Thymus (tissue), 11 donors: Measurements from ENCODE around the gene OTOGL. TPM values are rescaled to one million over a fixed set of nuclear protein-coding genes. Genes with fewer than 3 reads are reported as not detected.
A peak's percentile ranks its signal among the peaks of the same experiment; 100 is the strongest.

ENCODE experiments used
- DNase-seq, 9 donors: peaks; one replicate each; pipeline ENCODE4 v3.0.0-alpha.2; 2013; ENCODE audit warnings: low spot score in 9 of 9, low read depth in 6 of 9, missing footprints in 1 of 9
- H3K27ac ChIP-seq, 2 donors: one replicate each; pipeline ENCODE4 v1.5.1; 2013; ENCODE audit warnings: control low read depth in 1 of 2, low read depth in 1 of 2, low read length in 1 of 2, mild to moderate bottlenecking in 1 of 2, moderate library complexity in 1 of 2
- H3K27me3 ChIP-seq, 2 donors: one replicate each; pipeline ENCODE4 v1.5.1; 2013; ENCODE audit warnings: low read length in 1 of 2; ENCODE audit not compliant: control insufficient read depth in 2 of 2, insufficient read depth in 1 of 2
- H3K36me3 ChIP-seq, 2 donors: one replicate each; pipeline ENCODE4 v1.5.1; 2013; ENCODE audit warnings: low read length in 1 of 2, mild to moderate bottlenecking in 1 of 2, moderate library complexity in 1 of 2; ENCODE audit not compliant: control insufficient read depth in 2 of 2, insufficient read depth in 2 of 2
- H3K4me1 ChIP-seq, 2 donors: one replicate each; pipeline ENCODE4 v1.5.1; 2013; ENCODE audit warnings: low read length in 2 of 2; ENCODE audit not compliant: control insufficient read depth in 2 of 2, insufficient read depth in 2 of 2
- H3K4me3 ChIP-seq, 2 donors: one replicate each; pipeline ENCODE4 v1.5.1; 2013; ENCODE audit warnings: low read length in 2 of 2, control low read depth in 1 of 2, mild to moderate bottlenecking in 1 of 2
- H3K9me3 ChIP-seq, 2 donors: one replicate each; pipeline ENCODE4 v1.5.1; 2013; ENCODE audit warnings: low read length in 1 of 2, mild to moderate bottlenecking in 1 of 2; ENCODE audit not compliant: control insufficient read depth in 2 of 2, insufficient read depth in 1 of 2
- WGBS: extraction: QIAGEN DNeasy Blood & Tissue Kit; methylation state at CpG from one replicate; pipeline ENCODE4 v1.1.7; 2013; 5-methylcytosine and 5-hydroxymethylcytosine counted together
- polyA plus RNA-seq: library from polyadenylated mRNA; stranded (reverse); fragments of 200-250 nt; gene quantifications from one replicate; pipeline ENCODE4 v1.2.3, GENCODE V29; 2013
- total RNA-seq: library from RNA; stranded (reverse); fragments of 120-200 nt; gene quantifications from one replicate; pipeline ENCODE4 v1.2.4, GENCODE V29; 2013
- donor health status: healthy.

The OTOGL gene
- total and polyA plus RNA-seq, 2 donors = 0.42 to 0.73 TPM

- H3K4me3 ChIP-seq = no peak overlapping the region
- 96% methylated on average over 5 of the region's 5 CpGs for WGBS
- H3K36me3 ChIP-seq = no peaks in the 10 kb centered on the region
- no peak for DNase-seq
- H3K27ac ChIP-seq = no peak overlapping the region
- H3K4me1 ChIP-seq = no peaks in the 10 kb centered on the region
- H3K9me3 ChIP-seq = no peaks in the 10 kb centered on the region
- H3K27me3 ChIP-seq = no peaks in the 10 kb centered on the region
Measured at GRCh38 chr12:80173083-80173864, 73.9 kb downstream of the OTOGL start.

GRCh38 chr12:80175307-80175930, 76.1 kb downstream of the OTOGL start:
- no peak for DNase-seq
- WGBS = 94% methylated on average over 2 of the region's 2 CpGs
- Histone ChIP-seq H3K4me3 (no peak overlapping the region), H3K9me3 (no peaks in the 10 kb centered on the region), H3K4me1 (no peaks in the 10 kb centered on the region), H3K27me3 (no peaks in the 10 kb centered on the region), H3K36me3 (no peaks in the 10 kb centered on the region), H3K27ac (no peak overlapping the region)

- Histone ChIP-seq H3K4me3 (no peak overlapping the region), H3K27ac (no peak overlapping the region)
- 96% methylated on average over 2 of the region's 2 CpGs for WGBS
Measured at GRCh38 chr12:80176706-80177105, 77.4 kb downstream of the OTOGL start.

GRCh38 chr12:80178846-80179245, 79.5 kb downstream of the OTOGL start:
- H3K27ac ChIP-seq = no peak overlapping the region
- DNase-seq = no peak
- H3K27me3 ChIP-seq = no peaks in the 10 kb centered on the region
- H3K4me1 ChIP-seq = no peaks in the 10 kb centered on the region
- WGBS = 46% methylated on average over 3 of the region's 3 CpGs
- H3K9me3 ChIP-seq = no peaks in the 10 kb centered on the region
- no peak overlapping the region for H3K4me3 ChIP-seq
- no peaks in the 10 kb centered on the region for H3K36me3 ChIP-seq

More at GRCh38 chr12:80176706-80177105, 77.4 kb downstream of the OTOGL start:
- no peak for DNase-seq
- no peaks in the 10 kb centered on the region for H3K9me3 ChIP-seq
- H3K36me3 ChIP-seq = no peaks in the 10 kb centered on the region
- H3K27me3 ChIP-seq = no peaks in the 10 kb centered on the region
- H3K4me1 ChIP-seq = no peaks in the 10 kb centered on the region

- H3K4me1 ChIP-seq = no peaks in the 10 kb centered on the region
- DNase-seq = no peak
- 98% methylated on average over 2 of the region's 2 CpGs for WGBS
- H3K36me3 ChIP-seq = no peaks in the 10 kb centered on the region
- no peaks in the 10 kb centered on the region for H3K27me3 ChIP-seq
- no peak overlapping the region for H3K4me3 ChIP-seq
- H3K27ac ChIP-seq = no peak overlapping the region
- no peaks in the 10 kb centered on the region for H3K9me3 ChIP-seq
Measured at GRCh38 chr12:80183939-80184338, 84.6 kb downstream of the OTOGL start.

- Histone ChIP-seq H3K4me3 (no peak overlapping the region), H3K4me1 (no peaks in the 10 kb centered on the region), H3K27ac (no peak overlapping the region), H3K36me3 (no peaks in the 10 kb centered on the region), H3K9me3 (no peaks in the 10 kb centered on the region), H3K27me3 (no peaks in the 10 kb centered on the region)
- 49% methylated on average over 2 of the region's 2 CpGs for WGBS
- DNase-seq = no peak
Measured at GRCh38 chr12:80184926-80185325, 85.6 kb downstream of the OTOGL start.

GRCh38 chr12:80186727-80187217, 87.4 kb downstream of the OTOGL start:
- peak overlapping the region; percentile 65 to 69 for H3K27ac ChIP-seq
- peak; percentile 18 to 69 (median 31) for DNase-seq
- 13% methylated on average over 2 of the region's 2 CpGs for WGBS
- no peak overlapping the region for H3K4me3 ChIP-seq
- H3K27me3 ChIP-seq = no peaks in the 10 kb centered on the region
- H3K36me3 ChIP-seq = no peaks in the 10 kb centered on the region
- H3K9me3 ChIP-seq = no peaks in the 10 kb centered on the region
- H3K4me1 ChIP-seq = no peaks in the 10 kb centered on the region

- Histone ChIP-seq H3K27me3 (no peaks in the 10 kb centered on the region), H3K27ac (peak overlapping the region; percentile 69 to 70)
- peak in 1 of 9 donors; percentile 6 for DNase-seq
Measured at GRCh38 chr12:80187660-80188090, 88.3 kb downstream of the OTOGL start.

GRCh38 chr12:80188576-80188975, 89.2 kb downstream of the OTOGL start:
- Histone ChIP-seq H3K4me1 (no peaks in the 10 kb centered on the region), H3K27ac (no peak overlapping the region), H3K36me3 (no peaks in the 10 kb centered on the region), H3K9me3 (no peaks in the 10 kb centered on the region), H3K4me3 (no peak overlapping the region), H3K27me3 (no peaks in the 10 kb centered on the region)
- 91% methylated on average over 2 of the region's 2 CpGs for WGBS
- no peak for DNase-seq

More at GRCh38 chr12:80187660-80188090, 88.3 kb downstream of the OTOGL start:
- Histone ChIP-seq H3K4me1 (no peaks in the 10 kb centered on the region), H3K36me3 (no peaks in the 10 kb centered on the region), H3K9me3 (no peaks in the 10 kb centered on the region), H3K4me3 (no peak overlapping the region)
- 5% methylated on average over 2 of the region's 2 CpGs for WGBS
